ENCODE results near the gene GFI1B. TPM values are rescaled to one million over a fixed set of nuclear protein-coding genes. Genes with fewer than 3 reads are reported as not detected.

GFI1B gene
- total and polyA plus RNA-seq, 2 of the 13 experiments (the other 11 are each of a cell fraction or from before 2014, with no cell fraction given): 0.15 to 0.51 TPM

GRCh38 chr9:132993511-132993939 is 15.0 kb downstream of the GFI1B start (continued):
- TF ChIP-seq ZNF142 (CRISPR knock-in tag; IDR thresholded peaks at IDR 0.05) (no peak), ATF2 (CRISPR knock-in tag; IDR thresholded peaks at IDR 0.05) (no peak), SMARCE1 (IDR thresholded peaks at IDR 0.05; ENCODE audit: borderline replicate concordance) (no peak), ZNF576 (CRISPR knock-in tag; IDR thresholded peaks at IDR 0.05) (no peak), USF2 (IDR thresholded peaks at IDR 0.05; ENCODE audit: low read depth, low read length) (no peak), USF2 (CRISPR knock-in tag; IDR thresholded peaks at IDR 0.05; ENCODE audit: borderline replicate concordance) (no peak), ZNF790 (CRISPR knock-in tag; IDR thresholded peaks at IDR 0.05; ENCODE audit: borderline replicate concordance) (no peak), PITX1 (CRISPR knock-in tag; IDR thresholded peaks at IDR 0.05) (0 out of 2 replicates have a peak, but pooled peaks have one; percentile 28), DRAP1 (CRISPR knock-in tag; IDR thresholded peaks at IDR 0.05) (no peak), ZNF687 (CRISPR knock-in tag; IDR thresholded peaks at IDR 0.05) (peak; percentile 49), HNRNPLL (IDR thresholded peaks at IDR 0.05; ENCODE audit: low read depth, low read length, poor library complexity, severe bottlenecking) (peak; percentile 62), MEIS1 (CRISPR knock-in tag; IDR thresholded peaks at IDR 0.05; ENCODE audit: borderline replicate concordance) (no peak), ZNF784 (CRISPR knock-in tag; IDR thresholded peaks at IDR 0.05; ENCODE audit: borderline replicate concordance) (no peak)

All from HepG2 (cell line).